ENCODE data around the gene CNKSR1.

GRCh38 chr1:26164861-26165842, 12.1 kb upstream of the CNKSR1 start:
- TF ChIP-seq ZFP30 (CRISPR knock-in tag; IDR thresholded peaks at IDR 0.05), result no peak
- no peak for TF ChIP-seq POU6F1 (CRISPR knock-in tag; IDR thresholded peaks at IDR 0.05; ENCODE audit: borderline replicate concordance, low read depth)
- no peak for TF ChIP-seq PATZ1 (CRISPR knock-in tag; IDR thresholded peaks at IDR 0.05; ENCODE audit: borderline replicate concordance)

Measured in SK-N-SH treated with all-trans-retinoic acid at 6 μM for 48 hours (cell line).